Measurements from ENCODE around the gene HOXB2.

GRCh38 chr17:48498164-48498850 lies 46.6 kb downstream of the HOXB2 start:
- TF ChIP-seq CTCF (IDR thresholded peaks at IDR 0.05; ENCODE audit: borderline replicate concordance, extremely low read depth, low read length, poor library complexity, severe bottlenecking) (no peak), EZH2 (IDR thresholded peaks at IDR 0.05; ENCODE audit: borderline replicate concordance, low read depth, low read length, severe bottlenecking) (no peak)

All from DND-41 (cell line).